ENCODE data around the gene DEFB118. TPM values are rescaled to one million over a fixed set of nuclear protein-coding genes. Genes with fewer than 3 reads are reported as not detected.

DEFB118 gene
- total and polyA plus RNA-seq, 9 of the 15 experiments (the other 6 are each of a cell fraction or from before 2014, with no cell fraction given): not detected

DNA sequence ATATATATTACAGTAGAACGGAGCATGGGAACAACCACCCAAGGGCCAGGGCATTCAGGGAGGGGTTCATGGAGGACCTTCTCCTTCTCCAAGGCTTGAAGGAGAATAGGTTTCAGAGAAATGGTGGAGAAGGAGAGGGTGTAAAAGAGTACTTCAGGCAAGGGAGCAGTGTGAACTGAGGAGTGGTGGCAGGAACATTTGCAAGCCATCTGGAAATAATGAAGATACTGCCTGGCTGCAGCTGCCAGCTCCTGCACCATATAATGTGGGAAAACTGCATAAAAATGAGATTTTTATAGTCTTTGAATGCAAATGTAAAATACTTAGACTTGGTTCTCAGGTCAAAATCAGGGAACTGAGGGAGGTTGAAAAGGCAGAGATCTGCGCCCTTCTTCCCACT lies 47.3 kb downstream of the DEFB118 start:
- no peaks in the 10 kb centered on the region for H3K9me1 ChIP-seq (ENCODE audit: control insufficient read depth, insufficient read depth, low read length)
- intact Hi-C loops (cut with micrococcal nuclease) (no loop called here), in situ Hi-C loops (cut with MboI) (no loop called here)
- no peak overlapping the region for H2AFZ ChIP-seq (ENCODE audit: low read depth, low read length)
- CTCF ChIA-PET (ENCODE audit: low intra/inter-chr PET ratio): no interaction called here
- no peak for ATAC-seq
- BruUV-seq (replicated peaks): no TSS peak
- WGBS (ENCODE audit: insufficient coverage, low coverage, missing lambda C conversion rate): 3% methylated on average over 2 of the region's 2 CpGs
- H3K27me3 ChIP-seq (ENCODE audit: control insufficient read depth in 2 of 2, insufficient read depth in 2 of 2, low read length in 2 of 2): peaks cover 0 to 2% of the 10 kb centered on the region in 2 experiments; a peak in 1 of 5 replicates
- DNase-seq (ENCODE audit: extremely low read depth in 1 of 4, low spot score in 3 of 4): no peak
- no peak overlapping the region for H3K4me3 ChIP-seq
- no peaks in the 10 kb centered on the region for H3K36me3 ChIP-seq (ENCODE audit: control insufficient read depth, insufficient read depth, low read length)
- POLR2A ChIA-PET: no interaction called here
- H4K20me1 ChIP-seq (replicated peaks; ENCODE audit: control insufficient read depth, insufficient read depth, low read length): no peaks in the 10 kb centered on the region
- H3K27ac ChIP-seq (ENCODE audit: extremely low read depth, low read depth, low read length): no peak overlapping the region
- H3K9ac ChIP-seq (ENCODE audit: insufficient read depth in 1 of 2, low read depth in 2 of 2, low read length in 2 of 2): no peak overlapping the region
- no peak for FAIRE-seq
- no peaks in the 10 kb centered on the region for H3K4me1 ChIP-seq (replicated peaks in 1 of 2; ENCODE audit: control insufficient read depth in 2 of 2, insufficient read depth in 2 of 2, low read length in 2 of 2)
- no peaks in the 10 kb centered on the region for H3K9me3 ChIP-seq (replicated peaks; ENCODE audit: control insufficient read depth, insufficient read depth, low read depth, low read length)
- H3K4me2 ChIP-seq (ENCODE audit: insufficient read depth, low read length): no peak overlapping the region
- H3K79me2 ChIP-seq (ENCODE audit: control insufficient read depth, insufficient read depth, low read length): no peaks in the 10 kb centered on the region
- no peak for TF ChIP-seq ZNF512 (tag; IDR thresholded peaks at IDR 0.05)
- TF ChIP-seq, protein P1, sequence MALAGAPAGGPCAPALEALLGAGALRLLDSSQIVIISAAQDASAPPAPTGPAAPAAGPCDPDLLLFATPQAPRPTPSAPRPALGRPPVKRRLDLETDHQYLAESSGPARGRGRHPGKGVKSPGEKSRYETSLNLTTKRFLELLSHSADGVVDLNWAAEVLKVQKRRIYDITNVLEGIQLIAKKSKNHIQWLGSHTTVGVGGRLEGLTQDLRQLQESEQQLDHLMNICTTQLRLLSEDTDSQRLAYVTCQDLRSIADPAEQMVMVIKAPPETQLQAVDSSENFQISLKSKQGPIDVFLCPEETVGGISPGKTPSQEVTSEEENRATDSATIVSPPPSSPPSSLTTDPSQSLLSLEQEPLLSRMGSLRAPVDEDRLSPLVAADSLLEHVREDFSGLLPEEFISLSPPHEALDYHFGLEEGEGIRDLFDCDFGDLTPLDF (CRISPR knock-in tag; IDR thresholded peaks at IDR 0.05): no peak
- no peak for TF ChIP-seq ELF4 (CRISPR knock-in tag; IDR thresholded peaks at IDR 0.05)
- TF ChIP-seq KAT8 (IDR thresholded peaks at IDR 0.05; ENCODE audit: low read depth): no peak
- TF ChIP-seq ADNP (tag; IDR thresholded peaks at IDR 0.05): no peak
- TF ChIP-seq HLTF (IDR thresholded peaks at IDR 0.05): no peak
- TF ChIP-seq ELK1 (CRISPR knock-in tag; IDR thresholded peaks at IDR 0.05): no peak
- TF ChIP-seq STAT6 (CRISPR knock-in tag; IDR thresholded peaks at IDR 0.05): no peak
- no peak for TF ChIP-seq PTTG1 (tag; IDR thresholded peaks at IDR 0.05; ENCODE audit: low read depth)

All from K562 (cell line).